ENCODE results near the gene ST6GALNAC3. TPM values are rescaled to one million over a fixed set of nuclear protein-coding genes. Genes with fewer than 3 reads are reported as not detected.
A peak's percentile ranks its signal among the peaks of the same experiment; 100 is the strongest.

Gene ST6GALNAC3
- total RNA-seq, 1 donor from 2014 or later: 7.3 TPM

GRCh38 chr1:76059451-76059850, 15.1 kb upstream of the ST6GALNAC3 start:
- TF ChIP-seq CTCF (IDR thresholded peaks at IDR 0.05): no peak
- Mint-ChIP-seq H3K27me3 (ENCODE audit: unreplicated experiment) (no peaks in the 10 kb centered on the region), H3K27ac (ENCODE audit: unreplicated experiment) (no peak overlapping the region), H3K9me3 (ENCODE audit: unreplicated experiment) (no peaks in the 10 kb centered on the region), H3K36me3 (ENCODE audit: unreplicated experiment) (no peaks in the 10 kb centered on the region), H3K4me1 (ENCODE audit: unreplicated experiment) (no peaks in the 10 kb centered on the region), H3K4me3 (ENCODE audit: unreplicated experiment) (no peak overlapping the region)
- no peak for DNase-seq (ENCODE audit: extremely low spot score, unreplicated experiment)

GRCh38 chr1:76065270-76065669, 9.3 kb upstream of the ST6GALNAC3 start:
- Mint-ChIP-seq H3K4me1 (ENCODE audit: unreplicated experiment) (peaks cover 19% of the 10 kb centered on the region), H3K9me3 (ENCODE audit: unreplicated experiment) (no peaks in the 10 kb centered on the region), H3K27me3 (ENCODE audit: unreplicated experiment) (no peaks in the 10 kb centered on the region), H3K27ac (ENCODE audit: unreplicated experiment) (no peak overlapping the region), H3K4me3 (ENCODE audit: unreplicated experiment) (no peak overlapping the region), H3K36me3 (ENCODE audit: unreplicated experiment) (no peaks in the 10 kb centered on the region)
- DNase-seq (ENCODE audit: extremely low spot score, unreplicated experiment): no peak
- TF ChIP-seq CTCF (IDR thresholded peaks at IDR 0.05): no peak

- no peaks in the 10 kb centered on the region for H3K27me3 Mint-ChIP-seq (ENCODE audit: unreplicated experiment)
- H3K27ac Mint-ChIP-seq (ENCODE audit: unreplicated experiment): no peak overlapping the region
- H3K4me3 Mint-ChIP-seq (ENCODE audit: unreplicated experiment): no peak overlapping the region
- H3K9me3 Mint-ChIP-seq (ENCODE audit: unreplicated experiment): no peaks in the 10 kb centered on the region
- TF ChIP-seq CTCF (IDR thresholded peaks at IDR 0.05): no peak
- peaks cover 19% of the 10 kb centered on the region for H3K4me1 Mint-ChIP-seq (ENCODE audit: unreplicated experiment)
- H3K36me3 Mint-ChIP-seq (ENCODE audit: unreplicated experiment): no peaks in the 10 kb centered on the region
- DNase-seq (ENCODE audit: extremely low spot score, unreplicated experiment): no peak
Measured at GRCh38 chr1:76066394-76066793, 8.2 kb upstream of the ST6GALNAC3 start.

- no peaks in the 10 kb centered on the region for H3K27me3 Mint-ChIP-seq (ENCODE audit: unreplicated experiment)
- H3K4me1 Mint-ChIP-seq (ENCODE audit: unreplicated experiment): peaks cover 23% of the 10 kb centered on the region
- no peak for TF ChIP-seq CTCF (IDR thresholded peaks at IDR 0.05)
- no peak overlapping the region for H3K4me3 Mint-ChIP-seq (ENCODE audit: unreplicated experiment)
- no peaks in the 10 kb centered on the region for H3K36me3 Mint-ChIP-seq (ENCODE audit: unreplicated experiment)
- H3K27ac Mint-ChIP-seq (ENCODE audit: unreplicated experiment): peak overlapping the region; percentile 10
- no peaks in the 10 kb centered on the region for H3K9me3 Mint-ChIP-seq (ENCODE audit: unreplicated experiment)
- no peak for DNase-seq (ENCODE audit: extremely low spot score, unreplicated experiment)
Measured at GRCh38 chr1:76068542-76068941, 6.0 kb upstream of the ST6GALNAC3 start.

GRCh38 chr1:76068953-76069561, 5.5 kb upstream of the ST6GALNAC3 start:
- Mint-ChIP-seq H3K4me3 (ENCODE audit: unreplicated experiment) (no peak overlapping the region), H3K27me3 (ENCODE audit: unreplicated experiment) (no peaks in the 10 kb centered on the region), H3K9me3 (ENCODE audit: unreplicated experiment) (no peaks in the 10 kb centered on the region), H3K27ac (ENCODE audit: unreplicated experiment) (no peak overlapping the region), H3K36me3 (ENCODE audit: unreplicated experiment) (no peaks in the 10 kb centered on the region), H3K4me1 (ENCODE audit: unreplicated experiment) (peaks cover 27% of the 10 kb centered on the region)
- TF ChIP-seq CTCF (IDR thresholded peaks at IDR 0.05): no peak
- no peak for DNase-seq (ENCODE audit: extremely low spot score, unreplicated experiment)
